Tibial nerve (tissue), 4 donors: ENCODE results near the gene CA5A. TPM values are rescaled to one million over a fixed set of nuclear protein-coding genes. Genes with fewer than 3 reads are reported as not detected.
A peak's percentile ranks its signal among the peaks of the same experiment; 100 is the strongest.
"Not testable (repeated sequence)": the region's sequence is repeated elsewhere in the genome, so short reads cannot be mapped to it uniquely, and the experiment has no call there.

Experiments
- DNase-seq, 2 donors: peaks; one replicate each; pipeline ENCODE4 v3.0.0-alpha.2; 2019; ENCODE audit warnings: low spot score in 2 of 2
- H3K27ac ChIP-seq, 4 donors: fragments of 200-600 bp; sonication (generic) in 3 of 4; one replicate each; pipeline ENCODE4 v1.5.1; 2017 to 2019; ENCODE audit warnings: mild to moderate bottlenecking in 1 of 4
- H3K27me3 ChIP-seq, 2 donors: fragments of 200-600 bp; sonication (generic) in 1 of 2; one replicate each; pipeline versions ENCODE4 v1.5.1 to v1.6.0; 2017 to 2019
- H3K36me3 ChIP-seq, 3 donors: fragments of 200-600 bp; sonication (generic); one replicate each; pipeline ENCODE4 v1.5.1; 2018 to 2019
- H3K4me1 ChIP-seq, 4 donors: fragments of 200-600 bp; sonication (generic) in 3 of 4; one replicate each; pipeline ENCODE4 v1.5.1; 2017 to 2019
- H3K4me3 ChIP-seq, 4 donors: fragments of 200-600 bp; sonication (generic) in 3 of 4; one replicate each; pipeline ENCODE4 v1.5.1; 2017 to 2019; ENCODE audit warnings: mild to moderate bottlenecking in 1 of 4, moderate library complexity in 1 of 4
- H3K9me3 ChIP-seq, 4 donors: fragments of 200-600 bp; sonication (generic) in 3 of 4; one replicate each; pipeline ENCODE4 v1.5.1; 2017 to 2019
- EP300 ChIP-seq, 2 donors: sonication (generic); formaldehyde crosslinking; IDR thresholded peaks; one replicate each; pipeline ENCODE4 v1.6.1; 2017; ENCODE audit warnings: antibody characterized with exemption in 2 of 2, mild to moderate bottlenecking in 1 of 2
- POLR2A ChIP-seq, 2 donors: fragments of 450-650 bp; IDR thresholded peaks; one replicate each; pipeline ENCODE4 v1.6.1; 2017; ENCODE audit warnings: antibody characterized with exemption in 2 of 2, mild to moderate bottlenecking in 2 of 2, moderate library complexity in 2 of 2
- WGBS, 2 donors: methylation state at CpG; one replicate each; pipeline ENCODE4 v1.1.5; 2018; 5-methylcytosine and 5-hydroxymethylcytosine counted together
- total RNA-seq, 4 donors: library from RNA; depleted of rRNA; stranded (reverse); fragments of >200 nt; gene quantifications; one replicate each; pipeline ENCODE4 v1.1.0, GENCODE V29; 2016
- TF ChIP-seq, protein P1 (sequence below), 5 experiments: fragments of 200-600 bp in 3 of 5; fragments of 450-650 bp in 2 of 5; sonication (generic) in 3 of 5; IDR thresholded peaks; one replicate each; pipeline ENCODE4 v1.5.1; 2016 to 2019; ENCODE audit warnings: antibody characterized with exemption in 5 of 5, mild to moderate bottlenecking in 3 of 5, moderate library complexity in 2 of 5

The CA5A gene
- total RNA-seq, 4 donors from 2014 or later: not detected

GRCh38 chr16:87877942-87878507, 58.3 kb downstream of the CA5A start:
- Histone ChIP-seq H3K36me3 (no peaks in the 10 kb centered on the region), H3K9me3 (no peaks in the 10 kb centered on the region), H3K27ac (no peak overlapping the region), H3K27me3 (peaks cover 0 to 59% of the 10 kb centered on the region in 2 donors), H3K4me3 (no peak overlapping the region), H3K4me1 (no peaks in the 10 kb centered on the region)
- DNase-seq: no peak
- 66 to 74% methylated on average over 15 to 19 of the region's 19 CpGs for WGBS, 2 donors
- no peak for TF ChIP-seq EP300 (IDR thresholded peaks at IDR 0.05)
- no peak for TF ChIP-seq POLR2A (IDR thresholded peaks at IDR 0.05)
- TF ChIP-seq, protein P1, sequence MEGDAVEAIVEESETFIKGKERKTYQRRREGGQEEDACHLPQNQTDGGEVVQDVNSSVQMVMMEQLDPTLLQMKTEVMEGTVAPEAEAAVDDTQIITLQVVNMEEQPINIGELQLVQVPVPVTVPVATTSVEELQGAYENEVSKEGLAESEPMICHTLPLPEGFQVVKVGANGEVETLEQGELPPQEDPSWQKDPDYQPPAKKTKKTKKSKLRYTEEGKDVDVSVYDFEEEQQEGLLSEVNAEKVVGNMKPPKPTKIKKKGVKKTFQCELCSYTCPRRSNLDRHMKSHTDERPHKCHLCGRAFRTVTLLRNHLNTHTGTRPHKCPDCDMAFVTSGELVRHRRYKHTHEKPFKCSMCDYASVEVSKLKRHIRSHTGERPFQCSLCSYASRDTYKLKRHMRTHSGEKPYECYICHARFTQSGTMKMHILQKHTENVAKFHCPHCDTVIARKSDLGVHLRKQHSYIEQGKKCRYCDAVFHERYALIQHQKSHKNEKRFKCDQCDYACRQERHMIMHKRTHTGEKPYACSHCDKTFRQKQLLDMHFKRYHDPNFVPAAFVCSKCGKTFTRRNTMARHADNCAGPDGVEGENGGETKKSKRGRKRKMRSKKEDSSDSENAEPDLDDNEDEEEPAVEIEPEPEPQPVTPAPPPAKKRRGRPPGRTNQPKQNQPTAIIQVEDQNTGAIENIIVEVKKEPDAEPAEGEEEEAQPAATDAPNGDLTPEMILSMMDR (IDR thresholded peaks at IDR 0.05): no peak

GRCh38 chr16:87874639-87875427, 61.5 kb downstream of the CA5A start:
- no peak overlapping the region for H3K27ac ChIP-seq
- TF ChIP-seq EP300 (IDR thresholded peaks at IDR 0.05): no peak
- TF ChIP-seq, protein P1 (IDR thresholded peaks at IDR 0.05): no peak
- no peak for TF ChIP-seq POLR2A (IDR thresholded peaks at IDR 0.05)
- peaks cover 0 to 21% (median 4%) of the 10 kb centered on the region in 4 donors for H3K4me1 ChIP-seq
- no peaks in the 10 kb centered on the region for H3K36me3 ChIP-seq
- no peaks in the 10 kb centered on the region for H3K9me3 ChIP-seq
- peaks cover 0 to 36% of the 10 kb centered on the region in 2 donors for H3K27me3 ChIP-seq
- WGBS, 2 donors: 45 to 53% methylated on average over 24 of the region's 24 CpGs
- no peak for DNase-seq
- no peak overlapping the region for H3K4me3 ChIP-seq

DNA sequence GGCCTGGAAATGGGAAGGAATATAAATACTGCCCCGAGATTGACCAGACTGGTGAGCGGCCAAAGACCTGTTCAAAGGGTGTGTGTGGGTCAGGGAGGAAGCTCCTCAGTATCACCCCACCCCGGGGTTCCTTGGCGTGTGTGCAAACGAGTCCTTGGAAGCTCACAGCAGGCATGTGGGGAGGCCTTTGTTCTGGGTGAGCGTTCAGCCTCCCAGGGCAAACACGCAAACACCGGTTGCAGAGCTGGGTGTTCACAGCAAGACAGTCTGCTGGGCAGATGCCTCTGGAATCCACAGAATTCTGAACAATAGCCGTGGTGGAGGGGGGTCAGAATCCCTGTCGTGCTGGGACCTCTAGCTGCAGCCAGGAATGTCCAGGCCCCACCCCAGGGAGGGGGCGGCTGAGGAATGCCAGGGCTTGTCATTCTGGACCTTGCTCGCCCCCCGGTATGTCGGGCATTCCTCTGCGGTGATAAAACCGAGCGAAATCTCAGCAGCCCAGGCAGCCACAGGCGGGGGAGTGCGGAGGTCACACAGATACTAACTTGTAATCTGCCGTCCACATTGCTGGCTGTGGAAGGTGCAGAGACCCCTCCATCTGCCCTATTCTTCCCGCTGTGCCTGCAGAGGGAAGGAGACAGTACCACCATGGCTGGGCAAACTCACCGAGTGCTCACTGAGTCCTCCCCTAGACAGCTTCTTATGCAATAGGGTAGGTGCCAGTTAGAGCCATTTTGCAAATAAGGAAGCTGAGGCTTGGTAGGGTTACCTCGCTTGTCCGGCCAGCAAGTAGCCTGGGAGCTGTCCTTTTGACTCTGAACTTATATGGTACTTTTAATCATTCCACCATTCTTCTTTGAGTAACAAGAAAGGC, 65.7 kb downstream of the CA5A start:
- whole genome bisulfite sequencing, 2 donors: 58 to 67% methylated on average over 22 to 24 of the region's 24 CpGs
- Histone ChIP-seq H3K27ac (peak overlapping the region; percentile 48 to 79 (median 62)), H3K4me1 (peaks cover 0 to 38% (median 9%) of the 10 kb centered on the region in 4 donors), H3K27me3 (peaks cover 0 to 23% of the 10 kb centered on the region in 2 donors)
- H3K4me3 ChIP-seq, H3K9me3 ChIP-seq, DNase-seq, H3K36me3 ChIP-seq: not testable (repeated sequence)

DNA sequence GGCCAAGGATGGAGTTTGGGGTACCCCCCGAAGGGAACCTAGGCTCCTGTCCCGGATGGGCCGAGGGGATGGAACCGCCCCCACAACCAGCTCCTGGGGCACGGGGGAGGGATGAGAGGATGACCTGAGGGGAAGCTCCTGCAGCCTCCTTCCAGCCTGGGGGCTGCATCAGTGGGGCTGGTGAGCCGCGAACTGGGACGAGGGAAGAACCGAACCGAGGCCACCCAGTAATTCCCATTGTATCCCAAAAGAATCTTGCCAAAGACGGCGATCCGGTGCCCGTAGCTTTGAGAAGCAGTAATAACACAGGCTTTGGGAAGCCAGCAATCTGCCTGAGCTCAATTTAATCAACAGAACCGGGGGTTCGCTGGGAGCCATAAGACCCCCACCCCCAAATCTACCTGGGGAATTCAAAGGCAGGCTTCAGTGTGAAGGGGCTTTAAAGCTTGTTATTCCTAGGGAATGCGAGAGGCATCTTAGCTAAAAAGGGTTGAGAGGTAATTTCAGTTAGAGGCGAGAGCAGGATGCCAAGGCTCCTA, 66.4 kb downstream of the CA5A start:
- not testable (repeated sequence) for DNase-seq, H3K36me3 ChIP-seq, H3K9me3 ChIP-seq, H3K4me3 ChIP-seq
- Histone ChIP-seq H3K27me3 (peaks cover 0 to 17% of the 10 kb centered on the region in 2 donors), H3K4me1 (peaks cover 0 to 38% (median 9%) of the 10 kb centered on the region in 4 donors), H3K27ac (peak overlapping the region; percentile 15 to 79 (median 46))
- 66 to 80% methylated on average over 13 to 18 of the region's 18 CpGs for WGBS, 2 donors

- not testable (repeated sequence) for H3K36me3 ChIP-seq, H3K27me3 ChIP-seq, H3K9me3 ChIP-seq
- Histone ChIP-seq H3K4me1 (peaks cover 0 to 38% (median 9%) of the 10 kb centered on the region in 4 donors), H3K27ac (peak within 1 kb of the TSS; percentile 30 to 79 (median 51)), H3K4me3 (peak within 1 kb of the TSS; percentile 39 to 64 (median 50))
- TF ChIP-seq EP300 (IDR thresholded peaks at IDR 0.05) (peak in 1 of 2 donors; percentile 14), POLR2A (IDR thresholded peaks at IDR 0.05) (peak; percentile 8 to 63)
- 2% methylated on average over 15 of the region's 109 CpGs; no CpG with 5 or more reads in 1 of the 2 donors for WGBS, 2 donors
- DNase-seq: peak; percentile 53 to 64
Observed at GRCh38 chr16:87869061-87869878, 67.1 kb downstream of the CA5A start, which contains the start of gene SLC7A5. Gene SLC7A5 (minus strand): TSS chr16:87869507. CDS start chr16:87869422, 85 bp downstream.
